Endodermal cell (in vitro differentiated cells): ENCODE data around the gene FAT3. TPM values are rescaled to one million over a fixed set of nuclear protein-coding genes. Genes with fewer than 3 reads are reported as not detected.

Source experiments
- DNase-seq: peaks from one replicate; pipeline ENCODE4 v3.0.0-alpha.2; 2017
- H3K27ac ChIP-seq: 2 replicates; pipeline ENCODE4 v1.5.1; 2013; ENCODE audit warnings: mild to moderate bottlenecking, low read depth, low read length, moderate library complexity
- H3K27me3 ChIP-seq: 2 replicates; pipeline ENCODE4 v1.6.1; 2013; ENCODE audit warnings: mild to moderate bottlenecking, low read length, moderate library complexity; ENCODE audit not compliant: insufficient read depth, control insufficient read depth, poor library complexity, severe bottlenecking
- H3K36me3 ChIP-seq: 2 replicates; pipeline ENCODE4 v1.7.0; 2013; ENCODE audit warnings: mild to moderate bottlenecking, low read length, moderate library complexity; ENCODE audit not compliant: control insufficient read depth, insufficient read depth
- H3K4me1 ChIP-seq: one replicate; pipeline ENCODE4 v1.7.0; 2013; ENCODE audit warnings: low read length; ENCODE audit not compliant: control insufficient read depth, insufficient read depth
- H3K4me3 ChIP-seq: 2 replicates; pipeline ENCODE4 v1.5.1; 2013; ENCODE audit warnings: mild to moderate bottlenecking, low read length, moderate library complexity
- H3K9ac ChIP-seq: 2 replicates; pipeline ENCODE4 v1.6.1; 2013; ENCODE audit warnings: mild to moderate bottlenecking, low read length, moderate library complexity; ENCODE audit not compliant: poor library complexity, severe bottlenecking; ENCODE audit errors: extremely low read depth
- H3K9me3 ChIP-seq: 2 replicates; pipeline ENCODE4 v1.6.1; 2013; ENCODE audit warnings: mild to moderate bottlenecking, low read length, moderate library complexity; ENCODE audit not compliant: control insufficient read depth
- H3K27ac Mint-ChIP-seq: 2 replicates; pipeline ENCODE4 v1.8.0; 2020; ENCODE audit warnings: mixed read lengths
- H3K27me3 Mint-ChIP-seq: 2 replicates; pipeline ENCODE4 v1.8.0; 2021; ENCODE audit warnings: mild to moderate bottlenecking, mixed read lengths; ENCODE audit not compliant: insufficient read depth
- H3K36me3 Mint-ChIP-seq: 2 replicates; pipeline ENCODE4 v1.8.0; 2020; ENCODE audit warnings: low read depth, mixed read lengths
- H3K4me1 Mint-ChIP-seq: 2 replicates; pipeline ENCODE4 v1.8.0; 2020; ENCODE audit warnings: mixed read lengths
- H3K4me3 Mint-ChIP-seq: 2 replicates; pipeline ENCODE4 v1.8.0; 2020; ENCODE audit warnings: mild to moderate bottlenecking, moderate library complexity, mixed read lengths
- H3K9me3 Mint-ChIP-seq: 2 replicates; pipeline ENCODE4 v1.8.0; 2020; ENCODE audit warnings: mild to moderate bottlenecking, mixed read lengths
- CTCF ChIP-seq: fragments of 200-600 bp; sonication (generic); conservative IDR thresholded peaks from 2 replicates; pipeline ENCODE4 v1.5.0; 2021; ENCODE audit warnings: antibody characterized with exemption, mild to moderate bottlenecking
- WGBS, 2 experiments: methylation state at CpG; one replicate each; pipeline versions ENCODE4 v1.1.5 to v1.1.7; 2013; ENCODE audit warnings: missing lambda C conversion rate in 2 of 2, mixed read lengths in 1 of 2; ENCODE audit not compliant: insufficient coverage in 1 of 2, insufficient read length in 1 of 2; 5-methylcytosine and 5-hydroxymethylcytosine counted together
- total RNA-seq, 2 donors: library from RNA; stranded (reverse); fragmentation: NEBNext Ultra II Directional in 1 of 2; extraction: Animal tissue kit (Norgen Biotek cat#: 25700) in 1 of 2; gene quantifications; 2 replicates in 1 of 2; 3 replicates in 1 of 2; pipeline ENCODE4 v1.2.1, GENCODE V29; 2021

The FAT3 gene
- total RNA-seq, 2 donors from 2014 or later = 11.6 to 24.9 TPM

- no peak for TF ChIP-seq CTCF
- Mint-ChIP-seq H3K9me3 (no peaks in the 10 kb centered on the region), H3K27ac (peak overlapping the region; percentile 48), H3K36me3 (no peaks in the 10 kb centered on the region), H3K4me3 (peak overlapping the region; percentile 80), H3K4me1 (peaks cover 38% of the 10 kb centered on the region), H3K27me3 (peaks cover 33% of the 10 kb centered on the region)
- peak overlapping the region; percentile 61 for H3K9ac ChIP-seq
- H3K27me3 ChIP-seq = peaks cover 23% of the 10 kb centered on the region
- H3K4me1 ChIP-seq = peaks cover 4% of the 10 kb centered on the region
- DNase-seq = peak; percentile 94
- H3K4me3 ChIP-seq = peak overlapping the region; percentile 87
- H3K27ac ChIP-seq = peak overlapping the region; percentile 90
- 0% methylated on average over 3 to 65 of the region's 65 CpGs for WGBS, 2 experiments
- no peaks in the 10 kb centered on the region for H3K36me3 ChIP-seq
- H3K9me3 ChIP-seq = peaks cover 1% of the 10 kb centered on the region
Measured at GRCh38 chr11:92226331-92227229, 2.0 kb downstream of the FAT3 start.

- no peaks in the 10 kb centered on the region for H3K36me3 Mint-ChIP-seq
- peaks cover 38% of the 10 kb centered on the region for H3K4me1 Mint-ChIP-seq
- Histone ChIP-seq H3K27ac (peak overlapping the region; percentile 90), H3K4me1 (peaks cover 4% of the 10 kb centered on the region), H3K27me3 (peaks cover 19% of the 10 kb centered on the region), H3K9me3 (no peaks in the 10 kb centered on the region), H3K9ac (peak overlapping the region; percentile 61), H3K36me3 (no peaks in the 10 kb centered on the region), H3K4me3 (peak overlapping the region; percentile 87)
- H3K27ac Mint-ChIP-seq = peak overlapping the region; percentile 78
- WGBS, 2 experiments = 1% methylated on average over 9 to 12 of the region's 13 CpGs
- TF ChIP-seq CTCF = peak; percentile 18
- H3K27me3 Mint-ChIP-seq = peaks cover 30% of the 10 kb centered on the region
- H3K9me3 Mint-ChIP-seq = no peaks in the 10 kb centered on the region
- peak overlapping the region; percentile 80 for H3K4me3 Mint-ChIP-seq
- peak; percentile 74 for DNase-seq
Measured at GRCh38 chr11:92227230-92227814, 2.7 kb downstream of the FAT3 start.

GRCh38 chr11:92227959-92228935, 3.6 kb downstream of the FAT3 start:
- Histone ChIP-seq H3K9me3 (no peaks in the 10 kb centered on the region), H3K9ac (no peak overlapping the region), H3K4me3 (peak overlapping the region; percentile 87), H3K4me1 (peaks cover 4% of the 10 kb centered on the region), H3K36me3 (no peaks in the 10 kb centered on the region), H3K27ac (peak overlapping the region; percentile 90), H3K27me3 (peaks cover 10% of the 10 kb centered on the region)
- 75 to 76% methylated on average over 3 to 6 of the region's 6 CpGs for WGBS, 2 experiments
- Mint-ChIP-seq H3K9me3 (no peaks in the 10 kb centered on the region), H3K4me3 (peak overlapping the region; percentile 80), H3K36me3 (no peaks in the 10 kb centered on the region), H3K27ac (no peak overlapping the region), H3K4me1 (peaks cover 35% of the 10 kb centered on the region), H3K27me3 (peaks cover 21% of the 10 kb centered on the region)
- TF ChIP-seq CTCF = no peak
- DNase-seq = no peak
